H1 (cell line): ENCODE results near the gene ANGPTL8. TPM values are rescaled to one million over a fixed set of nuclear protein-coding genes. Genes with fewer than 3 reads are reported as not detected.

ENCODE experiments used
- CTCF ChIA-PET: fragments of 300-600 bp; sonication (Branson Sonifier 250); formaldehyde crosslinking; loops from one replicate; lab custom pipeline; 2021; ENCODE audit not compliant: partially characterized antibody; lab: Charles Lee
- POLR2A ChIA-PET: fragments of 300-600 bp; sonication (Branson Sonifier 250); formaldehyde crosslinking; loops from one replicate; lab custom pipeline; 2021; ENCODE audit warnings: inconsistent platforms; ENCODE audit not compliant: partially characterized antibody; lab: Charles Lee
- DNase-seq, 2 experiments: peaks; one replicate each; pipeline versions ENCODE4 v3.0.0 to v3.0.0-alpha.2; 2010 to 2022; ENCODE audit warnings: low spot score in 2 of 2, low read depth in 1 of 2, mixed read lengths in 1 of 2
- FAIRE-seq: peaks from 2 replicates; lab custom pipeline; 2011; peaks lifted over from hg19 to GRCh38; lab: Jason Lieb, UNC
- H2AFZ ChIP-seq: 2 replicates; pipeline ENCODE4 v1.8.1; 2012; ENCODE audit warnings: low read length, inconsistent platforms
- H2AK5ac ChIP-seq: 2 replicates; pipeline ENCODE4 v1.6.1; 2013; ENCODE audit warnings: low read depth, low read length
- H2BK120ac ChIP-seq: replicated peaks from 2 replicates; pipeline ENCODE3; 2013; ENCODE audit warnings: low read depth, low read length, inconsistent platforms
- H2BK12ac ChIP-seq: 2 replicates; pipeline ENCODE4 v1.6.1; 2013; ENCODE audit warnings: low read depth, low read length
- H2BK15ac ChIP-seq: 2 replicates; pipeline ENCODE4 v1.6.1; 2013; ENCODE audit warnings: low read length
- H2BK20ac ChIP-seq: 2 replicates; pipeline ENCODE4 v1.6.1; 2013; ENCODE audit warnings: low read length
- H2BK5ac ChIP-seq: 2 replicates; pipeline ENCODE4 v1.6.1; 2013; ENCODE audit warnings: low read depth, low read length
- H3K14ac ChIP-seq: 2 replicates; pipeline ENCODE4 v1.6.1; 2013; ENCODE audit warnings: inconsistent platforms; ENCODE audit not compliant: insufficient read length
- H3K18ac ChIP-seq: 2 replicates; pipeline ENCODE4 v1.6.1; 2013; ENCODE audit warnings: low read length; ENCODE audit errors: extremely low read depth
- H3K23ac ChIP-seq: 2 replicates; pipeline ENCODE4 v1.6.1; 2013; ENCODE audit warnings: inconsistent platforms; ENCODE audit not compliant: insufficient read length
- H3K23me2 ChIP-seq: 2 replicates; pipeline ENCODE4 v1.6.1; 2013; ENCODE audit warnings: low read depth, low read length
- H3K27ac ChIP-seq: 2 replicates; pipeline ENCODE4 v1.6.1; 2011; ENCODE audit warnings: low read depth, low read length, inconsistent platforms
- H3K27me3 ChIP-seq, 4 experiments: replicated peaks in 1 of 4; 1 replicate in 1 of 4; 2 replicates in 3 of 4; pipeline versions ENCODE4 v1.6.1 to v1.8.1; 2011 to 2013; ENCODE audit warnings: low read length in 3 of 4, mild to moderate bottlenecking in 3 of 4, inconsistent platforms in 2 of 4, mixed read lengths in 2 of 4, moderate library complexity in 1 of 4; ENCODE audit not compliant: control insufficient read depth in 3 of 4, insufficient read depth in 3 of 4; ENCODE audit errors: extremely low read depth in 1 of 4
- H3K36me3 ChIP-seq, 4 experiments: 2 replicates each; pipeline versions ENCODE4 v1.6.1 to v1.8.1; 2011 to 2013; ENCODE audit warnings: mild to moderate bottlenecking in 4 of 4, low read length in 3 of 4, moderate library complexity in 2 of 4, control low read depth in 1 of 4, inconsistent platforms in 1 of 4; ENCODE audit not compliant: insufficient read depth in 4 of 4, control insufficient read depth in 2 of 4
- H3K4ac ChIP-seq: replicated peaks from 2 replicates; pipeline ENCODE3; 2013; ENCODE audit warnings: low read length, low read depth, mixed read lengths, inconsistent platforms; ENCODE audit not compliant: insufficient read length
- H3K4me1 ChIP-seq, 4 experiments: replicated peaks in 1 of 4; 1 replicate in 1 of 4; 2 replicates in 3 of 4; pipeline versions ENCODE4 v1.6.1 to v1.8.1; 2011 to 2013; ENCODE audit warnings: low read length in 3 of 4, inconsistent platforms in 2 of 4, mixed read lengths in 1 of 4; ENCODE audit not compliant: insufficient read depth in 4 of 4, control insufficient read depth in 3 of 4
- H3K4me2 ChIP-seq, 2 experiments: 2 replicates each; pipeline versions ENCODE4 v1.6.1 to v1.8.1; 2011 to 2013; ENCODE audit warnings: low read depth in 2 of 2, low read length in 2 of 2, control low read depth in 1 of 2, inconsistent platforms in 1 of 2, mild to moderate bottlenecking in 1 of 2; ENCODE audit not compliant: insufficient read depth in 1 of 2
- H3K4me3 ChIP-seq, 4 experiments: fragments of 200-600, 300-600 bp in 1 of 4; sonication (generic), shearing (Covaris generic), sonication (Bioruptor Twin) in 1 of 4; 2 replicates each; pipeline versions ENCODE4 v1.5.1 to v1.8.1; 2011 to 2016; ENCODE audit warnings: low read length in 4 of 4, low read depth in 3 of 4, control low read depth in 2 of 4, inconsistent platforms in 2 of 4, mild to moderate bottlenecking in 2 of 4, mixed read lengths in 1 of 4, moderate library complexity in 1 of 4; ENCODE audit not compliant: insufficient read depth in 2 of 4; ENCODE audit errors: extremely low read depth in 1 of 4
- H3K56ac ChIP-seq: replicated peaks from 2 replicates; pipeline ENCODE3; 2013; ENCODE audit warnings: low read depth, mild to moderate bottlenecking, mixed read lengths, low read length, inconsistent platforms; ENCODE audit not compliant: insufficient read length
- H3K79me1 ChIP-seq: 2 replicates; pipeline ENCODE4 v1.6.1; 2013; ENCODE audit warnings: low read depth, low read length, control low read depth
- H3K79me2 ChIP-seq, 2 experiments: 2 replicates each; pipeline versions ENCODE4 v1.6.1 to v1.8.1; 2012 to 2013; ENCODE audit warnings: low read length in 2 of 2, mild to moderate bottlenecking in 2 of 2, inconsistent platforms in 1 of 2; ENCODE audit not compliant: insufficient read depth in 2 of 2, control insufficient read depth in 1 of 2
- H3K9ac ChIP-seq, 4 experiments: replicated peaks in 1 of 4; 1 replicate in 1 of 4; 2 replicates in 3 of 4; pipeline versions ENCODE4 v1.6.1 to v1.8.1; 2011 to 2013; ENCODE audit warnings: low read depth in 3 of 4, low read length in 3 of 4, control low read depth in 2 of 4, mild to moderate bottlenecking in 2 of 4, moderate library complexity in 2 of 4, inconsistent platforms in 1 of 4; ENCODE audit errors: extremely low read depth in 1 of 4
- H3K9me3 ChIP-seq, 2 experiments: 2 replicates each; pipeline versions ENCODE4 v1.6.1 to v1.8.1; 2012 to 2013; ENCODE audit warnings: mild to moderate bottlenecking in 2 of 2, moderate library complexity in 2 of 2, control low read depth in 1 of 2, inconsistent platforms in 1 of 2, low read depth in 1 of 2, low read length in 1 of 2, mixed read lengths in 1 of 2; ENCODE audit not compliant: insufficient read depth in 2 of 2
- H4K20me1 ChIP-seq, 2 experiments: replicated peaks in 1 of 2; 2 replicates each; pipeline versions ENCODE3 to v1.8.1; 2011 to 2013; ENCODE audit warnings: inconsistent platforms in 2 of 2, low read length in 2 of 2, mild to moderate bottlenecking in 1 of 2; ENCODE audit not compliant: insufficient read depth in 2 of 2, control insufficient read depth in 1 of 2
- H4K5ac ChIP-seq: 2 replicates; pipeline ENCODE4 v1.6.1; 2013; ENCODE audit warnings: low read length, low read depth, mixed read lengths, inconsistent platforms; ENCODE audit not compliant: insufficient read length
- H4K8ac ChIP-seq: 2 replicates; pipeline ENCODE4 v1.8.0; 2013; ENCODE audit warnings: mild to moderate bottlenecking, moderate library complexity, low read length, inconsistent platforms; ENCODE audit not compliant: insufficient read depth; ENCODE audit errors: extremely low read depth
- H4K91ac ChIP-seq: replicated peaks from 2 replicates; pipeline ENCODE3; 2013; ENCODE audit warnings: low read length, mixed read lengths, inconsistent platforms; ENCODE audit not compliant: insufficient read length
- CHD1 ChIP-seq: IDR thresholded peaks from 2 replicates; pipeline ENCODE4 v1.6.1; 2012; ENCODE audit warnings: low read depth, low read length, improper control_type of control experiment
- EGR1 ChIP-seq: IDR thresholded peaks from 2 replicates; pipeline ENCODE4 v1.6.1; 2011; ENCODE audit warnings: low read depth, low read length, borderline replicate concordance
- YY1 ChIP-seq: IDR thresholded peaks from 2 replicates; pipeline ENCODE4 v1.6.1; 2011; ENCODE audit warnings: low read depth, mild to moderate bottlenecking, low read length
- WGBS, 2 experiments: shearing (Covaris generic) in 1 of 2; methylation state at CpG; one replicate each; pipeline versions ENCODE4 v1.1.6 to v1.1.7; 2013 to 2015; ENCODE audit warnings: low lambda C conversion rate in 2 of 2, mixed read lengths in 2 of 2, inconsistent platforms in 1 of 2, low coverage in 1 of 2, missing lambda C conversion rate in 1 of 2; ENCODE audit not compliant: insufficient replicate concordance in 2 of 2, insufficient coverage in 1 of 2, insufficient read length in 1 of 2; ENCODE audit errors: extremely low coverage in 1 of 2, missing lambda C conversion rate in 1 of 2; 5-methylcytosine and 5-hydroxymethylcytosine counted together
- polyA plus RNA-seq, 7 experiments: library from polyadenylated mRNA; depleted of rRNA in 3 of 7; stranded (reverse) in 5 of 7; unstranded in 2 of 7; fragments of >200 nt in 5 of 7; fragments of 200-250 nt in 2 of 7; gene quantifications; 1 replicate in 5 of 7; 2 replicates in 1 of 7; 4 replicates in 1 of 7; pipeline versions ENCODE4 v1.2.1 to v1.2.3, GENCODE V29; 2011 to 2013; ENCODE audit warnings: missing spikeins in 2 of 7, mixed read lengths in 2 of 7
- total RNA-seq: library from RNA; stranded (reverse); fragmentation: NEBNext Ultra II Directional; extraction: Animal tissue kit (Norgen Biotek cat#: 25700); gene quantifications from 2 replicates; pipeline ENCODE4 v1.2.1, GENCODE V29; 2021

Gene ANGPTL8
- total and polyA plus RNA-seq, 2 of the 8 experiments (the other 6 are each of a cell fraction or from before 2014, with no cell fraction given): not detected

- POLR2A ChIA-PET: no interaction called here
- Histone ChIP-seq H3K4me1 (peaks cover 2 to 5% (median 3%) of the 10 kb centered on the region in 4 experiments; a peak in 4 of 7 replicates), H3K14ac (no peak overlapping the region)
Observed at GRCh38 chr19:11247934-11248333, 8.5 kb downstream of the ANGPTL8 start.

More at GRCh38 chr19:11247934-11248333, 8.5 kb downstream of the ANGPTL8 start:
- Histone ChIP-seq H3K18ac (no peak overlapping the region), H3K56ac (no peak overlapping the region), H4K91ac (no peak overlapping the region), H3K9ac (no peak overlapping the region), H3K23me2 (no peaks in the 10 kb centered on the region), H3K4ac (no peak overlapping the region), H3K27me3 (no peaks in the 10 kb centered on the region), H3K4me3 (no peak overlapping the region), H3K23ac (no peak overlapping the region), H3K9me3 (no peaks in the 10 kb centered on the region), H2BK15ac (no peak overlapping the region), H3K36me3 (peaks cover 4 to 20% (median 13%) of the 10 kb centered on the region in 4 experiments; a peak in 6 of 8 replicates), H3K79me1 (no peaks in the 10 kb centered on the region), H2BK12ac (no peak overlapping the region), H2AFZ (no peak overlapping the region), H4K20me1 (peaks cover 0 to 9% of the 10 kb centered on the region in 2 experiments), H4K8ac (no peak overlapping the region), H2BK5ac (no peak overlapping the region), H3K4me2 (no peak overlapping the region), H2BK20ac (no peak overlapping the region), H2BK120ac (no peak overlapping the region), H3K79me2 (no peaks in the 10 kb centered on the region), H4K5ac (no peak overlapping the region), H2AK5ac (no peak overlapping the region), H3K27ac (no peak overlapping the region)
- WGBS, 2 experiments: 89% methylated on average over 12 of the region's 14 CpGs; no CpG with 5 or more reads in 1 of the 2 experiments
- TF ChIP-seq YY1 (no peak), EGR1 (no peak), CHD1 (no peak)
- CTCF ChIA-PET: no interaction called here
- DNase-seq: no peak
- no peak for FAIRE-seq
